ENCODE data around the gene PLCL1.
A peak's percentile ranks its signal among the peaks of the same experiment; 100 is the strongest.

DNA sequence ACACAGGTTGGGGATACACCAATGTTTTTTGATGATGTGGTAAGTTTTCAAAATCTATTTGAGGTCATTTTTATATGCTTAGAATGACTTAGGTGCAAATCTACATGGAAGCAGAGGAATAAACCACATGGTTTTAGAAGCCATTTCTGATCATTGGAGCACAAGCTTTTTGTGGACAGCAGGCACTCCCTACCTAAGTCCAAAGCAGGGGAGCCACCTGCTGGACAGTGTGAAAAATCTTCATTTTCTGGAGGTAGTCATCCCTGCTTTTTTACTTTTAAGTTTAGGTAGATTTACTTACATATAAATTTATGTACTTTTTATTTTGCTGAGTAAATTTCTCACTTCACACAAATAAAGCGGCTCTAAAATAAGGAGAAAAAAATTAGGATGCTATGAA, 323.2 kb downstream of the PLCL1 start:
- TF ChIP-seq RAD21 (IDR thresholded peaks at IDR 0.05; ENCODE audit: insufficient read depth, low read depth, low read length) (peak; percentile 95), POLR2A (IDR thresholded peaks at IDR 0.05; ENCODE audit: low read depth, low read length) (no peak), RUNX3 (IDR thresholded peaks at IDR 0.05; ENCODE audit: low read length) (no peak), MYC (IDR thresholded peaks at IDR 0.05; ENCODE audit: insufficient read depth, insufficient read length, insufficient replicate concordance, low read length, severe bottlenecking) (no peak), YY1 (IDR thresholded peaks at IDR 0.05; ENCODE audit: low read depth, low read length) (peak; percentile 59; the same call in 1 of the 2 replicates), RCOR1 (conservative IDR thresholded peaks at IDR 0.05; ENCODE audit: low read depth, low read length) (no peak), YBX1 (IDR thresholded peaks at IDR 0.05) (no peak), BHLHE40 (IDR thresholded peaks at IDR 0.05; ENCODE audit: borderline replicate concordance in 1 of 2, low read depth in 2 of 2, low read length in 1 of 2) (no peak)
- TF ChIP-seq, protein P1, sequence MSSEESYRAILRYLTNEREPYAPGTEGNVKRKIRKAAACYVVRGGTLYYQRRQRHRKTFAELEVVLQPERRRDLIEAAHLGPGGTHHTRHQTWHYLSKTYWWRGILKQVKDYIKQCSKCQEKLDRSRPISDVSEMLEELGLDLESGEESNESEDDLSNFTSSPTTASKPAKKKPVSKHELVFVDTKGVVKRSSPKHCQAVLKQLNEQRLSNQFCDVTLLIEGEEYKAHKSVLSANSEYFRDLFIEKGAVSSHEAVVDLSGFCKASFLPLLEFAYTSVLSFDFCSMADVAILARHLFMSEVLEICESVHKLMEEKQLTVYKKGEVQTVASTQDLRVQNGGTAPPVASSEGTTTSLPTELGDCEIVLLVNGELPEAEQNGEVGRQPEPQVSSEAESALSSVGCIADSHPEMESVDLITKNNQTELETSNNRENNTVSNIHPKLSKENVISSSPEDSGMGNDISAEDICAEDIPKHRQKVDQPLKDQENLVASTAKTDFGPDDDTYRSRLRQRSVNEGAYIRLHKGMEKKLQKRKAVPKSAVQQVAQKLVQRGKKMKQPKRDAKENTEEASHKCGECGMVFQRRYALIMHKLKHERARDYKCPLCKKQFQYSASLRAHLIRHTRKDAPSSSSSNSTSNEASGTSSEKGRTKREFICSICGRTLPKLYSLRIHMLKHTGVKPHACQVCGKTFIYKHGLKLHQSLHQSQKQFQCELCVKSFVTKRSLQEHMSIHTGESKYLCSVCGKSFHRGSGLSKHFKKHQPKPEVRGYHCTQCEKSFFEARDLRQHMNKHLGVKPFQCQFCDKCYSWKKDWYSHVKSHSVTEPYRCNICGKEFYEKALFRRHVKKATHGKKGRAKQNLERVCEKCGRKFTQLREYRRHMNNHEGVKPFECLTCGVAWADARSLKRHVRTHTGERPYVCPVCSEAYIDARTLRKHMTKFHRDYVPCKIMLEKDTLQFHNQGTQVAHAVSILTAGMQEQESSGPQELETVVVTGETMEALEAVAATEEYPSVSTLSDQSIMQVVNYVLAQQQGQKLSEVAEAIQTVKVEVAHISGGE (CRISPR knock-in tag; IDR thresholded peaks at IDR 0.05) = no peak
- TF ChIP-seq, protein P2, sequence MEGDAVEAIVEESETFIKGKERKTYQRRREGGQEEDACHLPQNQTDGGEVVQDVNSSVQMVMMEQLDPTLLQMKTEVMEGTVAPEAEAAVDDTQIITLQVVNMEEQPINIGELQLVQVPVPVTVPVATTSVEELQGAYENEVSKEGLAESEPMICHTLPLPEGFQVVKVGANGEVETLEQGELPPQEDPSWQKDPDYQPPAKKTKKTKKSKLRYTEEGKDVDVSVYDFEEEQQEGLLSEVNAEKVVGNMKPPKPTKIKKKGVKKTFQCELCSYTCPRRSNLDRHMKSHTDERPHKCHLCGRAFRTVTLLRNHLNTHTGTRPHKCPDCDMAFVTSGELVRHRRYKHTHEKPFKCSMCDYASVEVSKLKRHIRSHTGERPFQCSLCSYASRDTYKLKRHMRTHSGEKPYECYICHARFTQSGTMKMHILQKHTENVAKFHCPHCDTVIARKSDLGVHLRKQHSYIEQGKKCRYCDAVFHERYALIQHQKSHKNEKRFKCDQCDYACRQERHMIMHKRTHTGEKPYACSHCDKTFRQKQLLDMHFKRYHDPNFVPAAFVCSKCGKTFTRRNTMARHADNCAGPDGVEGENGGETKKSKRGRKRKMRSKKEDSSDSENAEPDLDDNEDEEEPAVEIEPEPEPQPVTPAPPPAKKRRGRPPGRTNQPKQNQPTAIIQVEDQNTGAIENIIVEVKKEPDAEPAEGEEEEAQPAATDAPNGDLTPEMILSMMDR (IDR thresholded peaks at IDR 0.05 in 2 of 3, conservative IDR thresholded peaks at IDR 0.05 in 1 of 3; ENCODE audit: control insufficient read depth in 2 of 3, extremely low read depth in 1 of 3, insufficient read depth in 1 of 3, low read depth in 3 of 3, low read length in 3 of 3) = peak; percentile 56 to 88 (median 69)
